ENCODE results near the gene NOP9.
"Not testable (repeated sequence)": the region's sequence is repeated elsewhere in the genome, so short reads cannot be mapped to it uniquely, and the experiment has no call there.

NOP9 gene

GRCh38 chr14:24316597-24316950 lies 16.9 kb downstream of the NOP9 start:
- no peaks in the 10 kb centered on the region for H3K9me3 Mint-ChIP-seq
- peaks cover 51% of the 10 kb centered on the region for H3K4me1 Mint-ChIP-seq
- H3K4me3 Mint-ChIP-seq = no peak overlapping the region
- peak overlapping the region; percentile 65 for H3K27ac Mint-ChIP-seq
- no peak for DNase-seq (ENCODE audit: low spot score in 2 of 2)
- peaks cover 7% of the 10 kb centered on the region for H3K36me3 Mint-ChIP-seq
- no peak for ATAC-seq

DNA sequence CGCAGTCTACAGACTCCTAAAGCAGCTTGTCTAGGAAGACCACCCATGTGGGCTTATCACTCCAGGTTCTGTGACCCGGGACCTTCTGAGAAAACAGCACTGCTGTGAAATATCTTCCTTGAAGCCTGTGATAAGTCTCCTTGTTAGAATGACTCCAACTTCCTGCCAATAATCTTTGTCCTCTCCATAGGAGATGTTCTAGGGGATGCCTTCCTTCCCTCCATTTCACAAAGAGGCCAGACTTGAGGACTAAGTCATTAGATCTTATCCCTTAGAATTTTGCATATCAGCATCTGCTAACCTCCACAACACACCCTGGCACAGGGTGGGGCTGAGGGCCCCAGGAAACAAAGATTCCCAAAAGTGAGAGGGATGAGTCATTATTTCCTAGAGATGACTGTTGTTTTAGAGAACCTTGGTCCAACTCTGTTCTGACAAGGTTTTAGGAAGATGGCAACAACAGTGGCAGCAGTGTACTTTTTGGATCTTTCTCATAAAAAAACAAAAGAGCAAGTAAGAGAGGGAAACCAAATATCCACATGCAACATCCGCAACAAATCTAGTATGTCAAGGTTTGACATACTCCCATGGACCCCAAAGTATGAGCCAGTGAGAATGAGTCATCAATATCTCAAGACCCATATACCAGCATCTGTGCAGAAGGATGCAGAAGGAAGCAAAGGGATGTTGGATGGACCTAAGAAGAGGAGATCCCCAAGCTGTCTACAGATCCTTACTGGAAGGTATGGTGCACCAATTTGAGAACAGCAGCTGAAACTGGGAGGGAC lies 17.7 kb downstream of the NOP9 start:
- no peak for ATAC-seq
- peaks cover 2% of the 10 kb centered on the region for H3K36me3 Mint-ChIP-seq
- H3K27ac Mint-ChIP-seq = peak overlapping the region; percentile 65
- no peaks in the 10 kb centered on the region for H3K9me3 Mint-ChIP-seq
- H3K4me1 Mint-ChIP-seq = peaks cover 46% of the 10 kb centered on the region
- no peak overlapping the region for H3K4me3 Mint-ChIP-seq
- no peak for DNase-seq (ENCODE audit: low spot score in 2 of 2)

GRCh38 chr14:24321212-24321975 lies 21.7 kb downstream of the NOP9 start:
- Mint-ChIP-seq H3K27ac (no peak overlapping the region), H3K36me3 (no peaks in the 10 kb centered on the region), H3K4me1 (peaks cover 14% of the 10 kb centered on the region), H3K9me3 (no peaks in the 10 kb centered on the region), H3K4me3 (no peak overlapping the region)
- DNase-seq (ENCODE audit: low spot score in 2 of 2) (no peak), ATAC-seq (no peak)

DNA sequence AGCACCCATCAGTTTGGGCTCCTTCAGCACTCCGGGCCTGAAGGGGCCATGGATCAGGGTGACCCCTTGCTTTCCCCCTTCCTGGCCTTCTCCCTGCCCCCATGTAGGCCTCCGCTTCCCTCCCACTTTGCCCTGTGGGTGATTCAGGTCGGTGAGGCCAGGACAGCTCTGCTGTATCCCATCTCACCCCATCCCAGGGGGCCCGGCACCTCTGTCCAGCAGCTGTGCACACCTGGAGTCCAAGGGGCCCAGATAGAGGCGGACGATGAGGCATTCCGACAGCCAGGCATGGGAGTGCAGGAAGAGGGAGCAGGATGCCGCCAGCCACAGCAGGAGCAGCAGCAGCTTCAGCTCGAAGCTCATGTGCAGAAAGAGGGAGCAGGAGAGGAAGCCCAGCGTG lies 23.0 kb downstream of the NOP9 start:
- no peak overlapping the region for H3K4me3 Mint-ChIP-seq
- peaks cover 15% of the 10 kb centered on the region for H3K4me1 Mint-ChIP-seq
- no peaks in the 10 kb centered on the region for H3K36me3 Mint-ChIP-seq
- peak overlapping the region; percentile 2 for H3K27ac Mint-ChIP-seq
- DNase-seq (ENCODE audit: low spot score in 2 of 2) (no peak), ATAC-seq (no peak)
- H3K9me3 Mint-ChIP-seq = no peaks in the 10 kb centered on the region

- H3K4me3 Mint-ChIP-seq = no peak overlapping the region
- H3K27ac Mint-ChIP-seq = peak overlapping the region; percentile 2
- no peaks in the 10 kb centered on the region for H3K9me3 Mint-ChIP-seq
- H3K4me1 Mint-ChIP-seq = peaks cover 20% of the 10 kb centered on the region
- ATAC-seq (no peak), DNase-seq (ENCODE audit: low spot score in 2 of 2) (no peak)
- H3K36me3 Mint-ChIP-seq = no peaks in the 10 kb centered on the region
These were observed 23.7 kb downstream of the NOP9 start for GRCh38 chr14:24323341-24323740.

DNA sequence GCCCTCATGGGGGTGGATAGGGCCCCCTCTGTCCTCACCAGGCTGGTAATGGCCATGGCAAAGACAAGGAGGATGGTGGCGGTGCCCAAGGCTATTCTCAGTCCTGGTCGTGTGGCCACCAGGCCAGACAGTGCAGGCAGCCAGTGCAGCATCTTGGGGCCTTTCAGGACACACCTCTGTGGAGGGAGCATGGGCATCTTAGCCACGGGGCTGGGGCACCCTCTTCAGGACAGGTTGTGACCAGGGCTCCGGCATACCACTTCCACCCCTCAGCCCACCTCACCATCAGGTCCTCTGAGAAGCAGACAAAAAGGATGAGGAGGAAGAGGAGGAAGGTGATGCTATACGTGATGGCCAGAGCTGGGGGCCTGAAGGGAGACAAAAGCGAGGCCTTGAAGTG lies 24.4 kb downstream of the NOP9 start:
- Mint-ChIP-seq H3K9me3 (no peaks in the 10 kb centered on the region), H3K27ac (peak overlapping the region; percentile 32)

DNA sequence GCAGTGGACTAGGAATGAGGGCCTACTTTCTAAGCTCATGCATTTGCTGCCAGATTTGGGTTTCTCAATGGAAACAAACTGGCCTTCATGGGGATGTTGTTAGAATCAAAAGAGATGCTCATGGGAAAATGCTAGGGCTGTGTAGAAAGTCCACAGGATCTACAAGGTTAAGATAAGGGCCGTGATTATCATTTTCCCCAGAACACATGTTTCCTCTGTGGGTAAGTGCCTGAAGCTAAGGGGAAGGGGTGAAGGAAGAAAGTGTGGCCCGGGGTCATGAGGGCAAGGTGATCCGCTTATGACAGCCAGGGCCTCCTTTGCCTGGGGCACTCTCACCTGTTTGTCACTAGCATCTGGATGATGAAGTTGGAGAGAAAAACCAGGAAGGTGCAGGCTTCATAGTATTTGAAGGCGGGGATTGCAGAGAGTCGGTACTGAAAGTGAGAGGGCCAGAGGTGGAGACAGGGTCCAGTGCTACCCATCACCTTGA lies 25.4 kb downstream of the NOP9 start:
- no peak for DNase-seq (ENCODE audit: low spot score in 2 of 2)
- ATAC-seq = no peak
- Mint-ChIP-seq H3K27ac (no peak overlapping the region), H3K4me3 (no peak overlapping the region), H3K4me1 (peaks cover 37% of the 10 kb centered on the region), H3K9me3 (no peaks in the 10 kb centered on the region), H3K36me3 (peaks cover 12% of the 10 kb centered on the region)

More for the DNA sequence above, 24.4 kb downstream of the NOP9 start:
- Mint-ChIP-seq H3K4me1 (peaks cover 26% of the 10 kb centered on the region), H3K36me3 (peaks cover 2% of the 10 kb centered on the region), H3K4me3 (no peak overlapping the region)
- no peak for DNase-seq (ENCODE audit: low spot score in 2 of 2)
- ATAC-seq = no peak

GRCh38 chr14:24325963-24326362 lies 26.3 kb downstream of the NOP9 start:
- Mint-ChIP-seq H3K4me1 (peaks cover 46% of the 10 kb centered on the region), H3K27ac (peak overlapping the region; percentile 63), H3K4me3 (no peak overlapping the region), H3K36me3 (peaks cover 12% of the 10 kb centered on the region), H3K9me3 (no peaks in the 10 kb centered on the region)
- DNase-seq (ENCODE audit: low spot score in 2 of 2) (no peak), ATAC-seq (no peak)

- ATAC-seq (no peak), DNase-seq (ENCODE audit: low spot score in 2 of 2) (no peak)
- Mint-ChIP-seq H3K36me3 (peaks cover 18% of the 10 kb centered on the region), H3K27ac (peak overlapping the region; percentile 84), H3K4me3 (no peak overlapping the region), H3K9me3 (no peaks in the 10 kb centered on the region), H3K4me1 (peaks cover 57% of the 10 kb centered on the region)
These were observed 27.7 kb downstream of the NOP9 start for GRCh38 chr14:24327303-24327702.

- H3K36me3 Mint-ChIP-seq = peaks cover 19% of the 10 kb centered on the region
- DNase-seq (ENCODE audit: low spot score in 2 of 2); H3K4me3 Mint-ChIP-seq; ATAC-seq; H3K9me3 Mint-ChIP-seq: not testable (repeated sequence)
- H3K27ac Mint-ChIP-seq = peak overlapping the region; percentile 84
- H3K4me1 Mint-ChIP-seq = peaks cover 60% of the 10 kb centered on the region
These were observed 28.3 kb downstream of the NOP9 start for GRCh38 chr14:24327914-24328313.

- DNase-seq (ENCODE audit: low spot score in 2 of 2) (no peak), ATAC-seq (no peak)
- Mint-ChIP-seq H3K36me3 (peaks cover 19% of the 10 kb centered on the region), H3K4me1 (peaks cover 61% of the 10 kb centered on the region), H3K27ac (peak overlapping the region; percentile 81), H3K4me3 (peak overlapping the region; percentile 40), H3K9me3 (no peaks in the 10 kb centered on the region)
These were observed 29.5 kb downstream of the NOP9 start for GRCh38 chr14:24329073-24329663.

GRCh38 chr14:24329736-24330135 lies 30.1 kb downstream of the NOP9 start:
- ATAC-seq (peak; percentile 89), DNase-seq (ENCODE audit: low spot score in 2 of 2) (peak; percentile 75 to 92)
- peak overlapping the region; percentile 81 for H3K27ac Mint-ChIP-seq
- H3K4me3 Mint-ChIP-seq = peak overlapping the region; percentile 40
- H3K9me3 Mint-ChIP-seq = no peaks in the 10 kb centered on the region
- H3K36me3 Mint-ChIP-seq = peaks cover 19% of the 10 kb centered on the region
- H3K4me1 Mint-ChIP-seq = peaks cover 62% of the 10 kb centered on the region

DNA sequence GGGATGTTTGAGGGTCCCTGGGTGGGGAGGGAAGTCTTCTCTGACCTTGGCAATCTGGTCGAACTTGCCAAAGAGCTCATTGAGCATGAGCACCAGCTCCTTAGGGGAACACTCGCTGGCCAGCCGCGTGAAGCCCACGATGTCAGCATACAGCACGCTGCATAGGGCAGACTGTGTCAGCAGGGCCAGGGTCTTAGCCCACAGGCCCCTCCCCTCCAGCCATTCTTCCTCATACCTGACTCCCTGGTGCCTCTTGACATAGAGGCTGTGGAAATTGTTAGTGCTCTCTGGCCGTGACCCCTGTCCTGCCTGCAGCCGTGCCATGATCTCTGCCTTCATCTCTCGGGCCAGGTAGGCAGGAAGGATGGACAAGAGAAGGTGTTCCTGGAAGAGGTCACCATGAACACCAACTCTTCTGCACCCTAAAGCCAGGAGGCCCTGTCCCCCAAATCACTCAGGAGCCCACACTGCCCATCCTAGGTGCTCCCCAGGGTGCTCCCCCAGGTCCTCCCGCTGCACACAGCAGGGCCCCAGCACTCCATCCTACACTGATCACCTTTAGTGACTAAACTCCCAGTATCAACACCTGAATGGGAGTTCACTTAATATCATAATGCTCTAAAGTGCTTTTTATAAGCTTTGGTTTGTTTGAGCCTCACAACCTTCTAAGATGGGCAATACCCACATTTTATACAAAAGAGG lies 31.5 kb downstream of the NOP9 start:
- Mint-ChIP-seq H3K4me3 (no peak overlapping the region), H3K27ac (peak overlapping the region; percentile 68), H3K9me3 (no peaks in the 10 kb centered on the region), H3K4me1 (peaks cover 70% of the 10 kb centered on the region), H3K36me3 (peaks cover 22% of the 10 kb centered on the region)
- DNase-seq (ENCODE audit: low spot score in 2 of 2) (no peak), ATAC-seq (no peak)

GRCh38 chr14:24331731-24332267 lies 32.1 kb downstream of the NOP9 start:
- Mint-ChIP-seq H3K4me1 (peaks cover 70% of the 10 kb centered on the region), H3K4me3 (peak overlapping the region; percentile 78), H3K36me3 (peaks cover 29% of the 10 kb centered on the region), H3K27ac (peak overlapping the region; percentile 68), H3K9me3 (no peaks in the 10 kb centered on the region)
- DNase-seq (ENCODE audit: low spot score in 2 of 2) = no peak
- no peak for ATAC-seq

Measured in stimulated activated effector memory CD8-positive, alpha-beta T cell treated with anti-CD3 and anti-CD28 coated beads, Interleukin-12 subunit alpha, Interleukin-12 subunit beta, amount 100 ng/mL, for 72 hours (primary cell).